Karpas-422 (cell line): ENCODE results near the gene ACSS1. TPM values are rescaled to one million over a fixed set of nuclear protein-coding genes. Genes with fewer than 3 reads are reported as not detected.

Experiments used
- DNase-seq: peaks from one replicate; pipeline ENCODE4 v3.0.0-alpha.2; 2015
- H2AFZ ChIP-seq: fragments of 200-600 bp; sonication (generic); 2 replicates; pipeline ENCODE4 v1.6.1; 2014; ENCODE audit warnings: antibody characterized with exemption, low read length, mixed read lengths
- H3K27ac ChIP-seq: fragments of 200-600 bp; sonication (generic); 2 replicates; pipeline ENCODE4 v1.5.1; 2014; ENCODE audit warnings: mild to moderate bottlenecking, low read length, moderate library complexity
- H3K27me3 ChIP-seq: fragments of 200-600 bp; sonication (generic); 2 replicates; pipeline ENCODE4 v1.6.1; 2014; ENCODE audit warnings: low read length, mixed read lengths
- H3K36me3 ChIP-seq: fragments of 200-600 bp; sonication (generic); 2 replicates; pipeline ENCODE4 v1.6.1; 2014; ENCODE audit warnings: low read length, mixed read lengths; ENCODE audit not compliant: insufficient read depth
- H3K4me1 ChIP-seq: fragments of 200-600 bp; sonication (generic); 2 replicates; pipeline ENCODE4 v1.6.1; 2014; ENCODE audit warnings: mild to moderate bottlenecking, low read length, mixed read lengths
- H3K4me2 ChIP-seq: fragments of 200-600 bp; sonication (generic); 2 replicates; pipeline ENCODE4 v1.6.1; 2014; ENCODE audit warnings: low read length, low read depth, mild to moderate bottlenecking; ENCODE audit not compliant: poor library complexity, severe bottlenecking
- H3K4me3 ChIP-seq: fragments of 200-600 bp; sonication (generic); 2 replicates; pipeline ENCODE4 v1.5.1; 2014; ENCODE audit warnings: mild to moderate bottlenecking, antibody characterized with exemption, low read length, mixed read lengths
- H3K79me2 ChIP-seq: fragments of 200-600 bp; sonication (generic); 2 replicates; pipeline ENCODE4 v1.6.1; 2014; ENCODE audit warnings: mild to moderate bottlenecking, low read length, mixed read lengths
- H3K9ac ChIP-seq: fragments of 200-600 bp; sonication (generic); 2 replicates; pipeline ENCODE4 v1.6.0; 2014; ENCODE audit warnings: low read length
- H3K9me2 ChIP-seq: fragments of 200-600 bp; sonication (generic), shearing (Covaris generic); replicated peaks from 2 replicates; pipeline ENCODE4 v1.6.0; 2014; ENCODE audit warnings: mild to moderate bottlenecking, low read length, moderate library complexity; ENCODE audit not compliant: insufficient read depth
- H3K9me3 ChIP-seq: fragments of 300-700, 200-600 bp; sonication (generic); 2 replicates; pipeline ENCODE4 v1.6.1; 2014; ENCODE audit warnings: low read length, mixed read lengths
- H4K20me1 ChIP-seq: fragments of 200-600 bp; sonication (generic); 2 replicates; pipeline ENCODE4 v1.6.1; 2014; ENCODE audit warnings: mild to moderate bottlenecking, antibody characterized with exemption, low read length, low read depth; ENCODE audit not compliant: insufficient read depth
- total RNA-seq: library from RNA; depleted of rRNA; stranded (reverse); fragments of >200 nt; shearing (Covaris generic); gene quantifications from 2 replicates; pipeline ENCODE4 v1.2.3, GENCODE V29; 2014; ENCODE audit warnings: low replicate concordance

Gene ACSS1
- total RNA-seq, 1 experiment from 2014 or later: 2.3 TPM

- Histone ChIP-seq H3K4me2 (peak overlapping the region; percentile 27), H4K20me1 (no peaks in the 10 kb centered on the region), H3K36me3 (no peaks in the 10 kb centered on the region), H3K79me2 (no peaks in the 10 kb centered on the region), H3K27ac (no peak overlapping the region), H2AFZ (no peak overlapping the region), H3K9me2 (no peaks in the 10 kb centered on the region), H3K4me3 (peak overlapping the region; percentile 16; the same call in 1 of the 2 replicates), H3K4me1 (peaks cover 23% of the 10 kb centered on the region), H3K9me3 (no peaks in the 10 kb centered on the region), H3K9ac (0 out of 2 replicates have a peak overlapping the region, but pooled peaks have one; percentile 19), H3K27me3 (no peaks in the 10 kb centered on the region)
- DNase-seq: peak; percentile 76
Observed at GRCh38 chr20:25042531-25043498, 15.1 kb downstream of the ACSS1 start.

GRCh38 chr20:25041813-25042530 is 16.0 kb downstream of the ACSS1 start:
- Histone ChIP-seq H3K27ac (no peak overlapping the region), H3K4me1 (peaks cover 28% of the 10 kb centered on the region), H3K27me3 (no peaks in the 10 kb centered on the region), H3K79me2 (no peaks in the 10 kb centered on the region), H2AFZ (no peak overlapping the region), H3K9ac (no peak overlapping the region), H3K4me3 (no peak overlapping the region), H3K4me2 (no peak overlapping the region), H3K9me3 (no peaks in the 10 kb centered on the region), H3K9me2 (no peaks in the 10 kb centered on the region), H4K20me1 (no peaks in the 10 kb centered on the region), H3K36me3 (no peaks in the 10 kb centered on the region)
- DNase-seq: no peak

- Histone ChIP-seq H3K4me1 (peaks cover 38% of the 10 kb centered on the region), H4K20me1 (no peaks in the 10 kb centered on the region), H3K9me3 (no peaks in the 10 kb centered on the region), H3K4me2 (no peak overlapping the region), H3K27me3 (no peaks in the 10 kb centered on the region), H3K79me2 (no peaks in the 10 kb centered on the region), H3K9ac (no peak overlapping the region), H3K9me2 (no peaks in the 10 kb centered on the region), H3K27ac (no peak overlapping the region), H3K4me3 (no peak overlapping the region), H2AFZ (no peak overlapping the region), H3K36me3 (no peaks in the 10 kb centered on the region)
- DNase-seq: no peak
Observed at GRCh38 chr20:25040438-25040831, 17.5 kb downstream of the ACSS1 start.

- Histone ChIP-seq H3K27ac (no peak overlapping the region), H3K9me3 (no peaks in the 10 kb centered on the region), H3K79me2 (no peaks in the 10 kb centered on the region), H3K4me3 (no peak overlapping the region), H3K27me3 (no peaks in the 10 kb centered on the region), H3K36me3 (no peaks in the 10 kb centered on the region), H4K20me1 (no peaks in the 10 kb centered on the region), H3K4me1 (peaks cover 38% of the 10 kb centered on the region), H3K9me2 (no peaks in the 10 kb centered on the region), H3K4me2 (no peak overlapping the region), H2AFZ (no peak overlapping the region), H3K9ac (no peak overlapping the region)
- no peak for DNase-seq
Observed at GRCh38 chr20:25039697-25040437, 18.1 kb downstream of the ACSS1 start.

GRCh38 chr20:25038591-25039015 is 19.3 kb downstream of the ACSS1 start:
- no peaks in the 10 kb centered on the region for H3K9me3 ChIP-seq
- no peaks in the 10 kb centered on the region for H3K27me3 ChIP-seq
- no peak for DNase-seq
- no peak overlapping the region for H3K4me3 ChIP-seq
- no peaks in the 10 kb centered on the region for H3K79me2 ChIP-seq
- no peaks in the 10 kb centered on the region for H4K20me1 ChIP-seq
- peaks cover 34% of the 10 kb centered on the region for H3K4me1 ChIP-seq
- H3K9me2 ChIP-seq: no peaks in the 10 kb centered on the region
- H3K36me3 ChIP-seq: no peaks in the 10 kb centered on the region
- no peak overlapping the region for H3K9ac ChIP-seq
- no peak overlapping the region for H3K4me2 ChIP-seq
- H2AFZ ChIP-seq: no peak overlapping the region
- H3K27ac ChIP-seq: no peak overlapping the region

GRCh38 chr20:25038103-25038410 is 19.9 kb downstream of the ACSS1 start:
- Histone ChIP-seq H3K4me1 (peaks cover 30% of the 10 kb centered on the region), H3K79me2 (no peaks in the 10 kb centered on the region), H3K4me2 (no peak overlapping the region), H3K9me2 (no peaks in the 10 kb centered on the region), H3K27ac (no peak overlapping the region), H3K27me3 (no peaks in the 10 kb centered on the region), H2AFZ (no peak overlapping the region), H3K4me3 (no peak overlapping the region), H4K20me1 (no peaks in the 10 kb centered on the region), H3K9ac (no peak overlapping the region), H3K36me3 (no peaks in the 10 kb centered on the region), H3K9me3 (no peaks in the 10 kb centered on the region)
- no peak for DNase-seq

GRCh38 chr20:25037288-25038102 is 20.4 kb downstream of the ACSS1 start:
- H2AFZ ChIP-seq: no peak overlapping the region
- H3K9me2 ChIP-seq: no peaks in the 10 kb centered on the region
- H3K4me2 ChIP-seq: no peak overlapping the region
- no peak overlapping the region for H3K9ac ChIP-seq
- no peak overlapping the region for H3K27ac ChIP-seq
- no peaks in the 10 kb centered on the region for H3K27me3 ChIP-seq
- peaks cover 25% of the 10 kb centered on the region for H3K4me1 ChIP-seq
- no peaks in the 10 kb centered on the region for H3K36me3 ChIP-seq
- no peaks in the 10 kb centered on the region for H3K79me2 ChIP-seq
- no peak overlapping the region for H3K4me3 ChIP-seq
- no peak for DNase-seq
- no peaks in the 10 kb centered on the region for H4K20me1 ChIP-seq
- H3K9me3 ChIP-seq: no peaks in the 10 kb centered on the region
